GM21529 (cell line): ENCODE results near the gene LIPC.

Experiments
- ATAC-seq: cut with Tn5 transposase; IDR thresholded peaks from one replicate; pipeline ENCODE4 v1.9.1; 2021; ENCODE audit not compliant: unreplicated experiment

LIPC gene

DNA sequence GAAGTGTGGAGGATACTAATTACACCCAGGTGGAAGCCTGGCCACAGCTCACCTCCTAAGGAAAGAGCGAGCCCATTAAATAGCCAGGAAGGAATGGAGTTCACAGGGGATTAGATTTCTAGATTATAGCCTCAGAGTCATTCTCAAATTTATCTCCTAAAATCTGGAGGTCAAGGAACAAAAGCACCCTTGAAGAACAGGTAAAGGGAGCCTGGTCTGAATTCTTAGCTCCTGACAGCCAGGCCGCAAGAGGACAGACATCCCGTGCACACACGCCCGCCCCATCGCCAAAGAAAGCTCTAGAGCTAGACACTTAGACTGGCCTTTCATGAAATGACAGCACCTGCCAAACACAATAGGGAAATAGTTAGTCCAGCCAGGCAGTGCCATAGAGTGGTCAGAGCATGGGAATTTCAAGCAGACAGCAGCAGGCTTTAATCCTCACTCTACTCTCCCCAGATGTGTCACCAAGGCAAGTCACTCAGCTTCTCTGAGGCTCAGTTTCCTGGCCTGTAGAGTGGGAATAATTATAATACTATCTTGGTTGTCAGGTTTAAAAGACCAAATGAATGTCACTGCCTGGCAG, 59.2 kb downstream of the LIPC start:
- no peak for ATAC-seq

DNA sequence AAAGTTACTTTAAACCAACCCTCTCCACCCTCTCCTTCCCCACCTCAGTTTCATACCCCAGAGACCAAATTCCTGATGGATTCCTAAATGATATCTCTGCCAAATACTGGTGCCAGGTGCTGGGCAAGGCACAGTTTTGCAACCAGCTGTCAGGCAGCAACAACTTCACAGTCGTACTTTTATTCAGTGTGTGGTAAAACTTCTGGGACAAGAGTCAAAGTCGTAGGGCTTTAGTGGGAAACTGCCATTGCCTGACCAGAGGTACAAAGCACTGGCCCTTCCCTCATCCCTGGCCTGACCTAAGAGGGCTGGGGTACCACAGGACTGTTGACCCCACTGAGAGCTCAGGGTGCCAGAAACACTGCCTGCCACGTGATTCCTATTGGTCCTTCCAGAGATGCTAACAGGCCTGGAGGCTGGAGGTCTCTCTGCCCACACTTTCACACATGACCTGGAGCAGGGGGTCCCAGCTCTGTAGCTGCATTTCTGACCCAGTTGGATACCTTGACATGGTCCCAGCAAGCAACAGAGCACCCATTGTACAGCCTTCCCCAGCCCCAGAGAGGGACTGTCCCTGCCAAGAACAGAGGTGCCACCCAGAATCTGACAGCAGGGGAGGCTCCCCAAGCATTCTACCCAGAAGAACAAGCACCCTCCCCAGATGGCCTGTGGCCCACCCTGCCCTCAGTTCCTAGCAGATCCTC, 59.9 kb downstream of the LIPC start:
- no peak for ATAC-seq

DNA sequence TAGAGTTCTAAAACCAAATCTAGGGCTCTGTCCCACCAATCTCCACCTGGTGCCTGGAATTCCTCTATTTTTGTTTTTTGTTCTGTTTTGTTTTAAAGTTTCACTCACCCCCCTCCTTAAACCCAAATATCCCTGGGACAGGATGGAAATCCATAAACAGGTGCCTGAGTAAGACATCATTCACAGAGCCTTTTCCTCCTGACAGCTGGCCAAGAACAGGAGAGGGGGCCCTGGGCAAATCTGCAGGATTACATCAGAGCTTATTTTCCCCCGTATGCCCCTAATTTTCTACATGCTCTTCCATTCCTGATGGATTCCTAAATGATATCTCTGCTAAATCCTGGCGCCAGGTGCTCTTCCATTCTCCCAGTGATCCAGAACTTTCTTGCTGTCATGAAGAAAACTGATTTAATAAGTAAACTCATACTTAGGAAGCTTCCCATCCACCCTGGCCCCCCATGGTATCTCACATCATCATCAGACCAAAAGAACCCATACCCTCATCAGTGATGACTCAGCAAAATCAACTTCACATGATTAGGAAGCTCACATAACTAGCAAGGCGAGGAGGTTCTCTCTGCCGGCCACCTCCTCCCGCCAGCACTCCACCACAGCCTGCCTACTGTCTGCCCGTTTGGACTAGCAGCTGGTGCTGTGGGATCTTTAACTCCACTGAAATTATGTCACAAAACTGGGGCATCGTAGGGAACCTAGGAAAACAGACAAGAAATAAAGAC, 61.0 kb downstream of the LIPC start:
- no peak for ATAC-seq

DNA sequence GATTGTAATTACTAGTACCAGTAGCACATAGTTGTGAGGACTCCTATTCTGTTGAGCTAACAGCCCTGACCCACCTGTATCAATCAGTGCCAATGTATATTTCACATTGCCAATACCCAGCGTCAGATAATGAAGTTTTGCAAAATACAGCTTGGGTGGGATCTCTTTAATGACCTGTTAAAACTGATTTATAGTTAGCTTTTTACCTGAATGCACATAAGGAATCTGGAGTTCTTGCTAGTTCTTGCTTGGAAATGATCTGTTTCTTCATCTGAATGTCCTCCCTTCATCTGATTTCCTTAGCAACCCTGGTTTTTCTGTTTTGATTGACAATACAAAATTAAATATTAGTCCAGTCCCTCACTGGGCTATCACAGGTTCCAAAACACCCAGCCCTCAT, 62.8 kb downstream of the LIPC start:
- ATAC-seq = no peak

DNA sequence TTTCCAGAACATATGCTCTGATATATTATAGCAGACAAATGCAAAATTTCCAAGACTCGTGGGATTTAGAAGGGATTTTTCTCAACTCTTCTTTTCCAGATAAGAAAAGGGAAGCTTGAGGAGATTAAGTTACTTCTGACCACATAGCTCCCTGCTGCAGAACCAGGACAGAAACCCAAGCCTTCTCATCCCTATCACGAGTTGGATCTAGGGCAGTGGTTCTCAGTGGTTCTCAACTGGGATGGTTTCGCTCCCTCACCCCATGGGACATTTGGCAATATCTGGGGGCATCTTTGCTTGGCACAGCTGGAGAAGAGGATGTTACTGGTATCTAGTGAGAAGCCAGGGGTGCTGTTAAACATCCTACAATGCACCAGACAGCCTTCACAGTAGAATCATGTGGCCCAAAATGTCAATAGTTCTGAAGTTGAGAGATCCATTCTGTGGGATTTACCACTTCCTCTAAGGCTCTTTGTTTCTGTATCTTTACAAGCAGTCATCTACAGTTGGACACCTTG, 64.2 kb downstream of the LIPC start:
- ATAC-seq = no peak

DNA sequence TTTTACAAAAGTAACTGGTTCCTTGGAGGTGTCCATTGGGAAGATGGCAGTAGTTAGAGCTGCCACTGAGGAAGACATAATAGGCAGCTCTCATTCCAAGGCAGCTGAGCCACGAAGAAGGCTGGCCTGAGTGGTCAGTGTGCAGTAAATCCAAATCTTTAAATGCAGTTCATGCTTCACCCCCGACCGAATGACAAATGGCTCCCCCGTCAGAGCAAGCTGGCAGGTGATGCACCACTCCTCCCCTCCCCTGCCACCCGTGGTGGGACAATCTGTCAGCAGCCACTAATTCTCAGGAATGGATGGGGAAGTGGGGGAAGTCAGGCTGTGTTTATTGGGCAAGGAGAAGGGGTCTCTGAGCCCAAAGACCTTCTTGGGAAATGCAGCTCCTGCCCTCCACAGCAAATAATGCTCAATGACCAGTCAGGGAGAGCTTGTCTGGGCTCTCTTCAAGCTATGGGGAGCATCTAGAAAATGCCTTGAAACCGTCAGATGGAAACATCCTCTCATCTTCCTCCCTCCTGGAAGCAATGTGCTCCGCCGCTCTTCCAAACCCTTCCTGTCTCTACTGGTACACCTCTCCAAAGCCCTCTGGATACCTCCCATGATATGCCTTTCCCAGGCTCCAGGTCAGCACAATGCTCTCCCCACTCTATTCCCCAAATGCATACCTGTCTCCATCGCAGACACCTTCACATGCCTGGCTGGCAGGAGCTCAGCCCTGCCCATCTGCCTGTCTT, 65.4 kb downstream of the LIPC start:
- no peak for ATAC-seq

DNA sequence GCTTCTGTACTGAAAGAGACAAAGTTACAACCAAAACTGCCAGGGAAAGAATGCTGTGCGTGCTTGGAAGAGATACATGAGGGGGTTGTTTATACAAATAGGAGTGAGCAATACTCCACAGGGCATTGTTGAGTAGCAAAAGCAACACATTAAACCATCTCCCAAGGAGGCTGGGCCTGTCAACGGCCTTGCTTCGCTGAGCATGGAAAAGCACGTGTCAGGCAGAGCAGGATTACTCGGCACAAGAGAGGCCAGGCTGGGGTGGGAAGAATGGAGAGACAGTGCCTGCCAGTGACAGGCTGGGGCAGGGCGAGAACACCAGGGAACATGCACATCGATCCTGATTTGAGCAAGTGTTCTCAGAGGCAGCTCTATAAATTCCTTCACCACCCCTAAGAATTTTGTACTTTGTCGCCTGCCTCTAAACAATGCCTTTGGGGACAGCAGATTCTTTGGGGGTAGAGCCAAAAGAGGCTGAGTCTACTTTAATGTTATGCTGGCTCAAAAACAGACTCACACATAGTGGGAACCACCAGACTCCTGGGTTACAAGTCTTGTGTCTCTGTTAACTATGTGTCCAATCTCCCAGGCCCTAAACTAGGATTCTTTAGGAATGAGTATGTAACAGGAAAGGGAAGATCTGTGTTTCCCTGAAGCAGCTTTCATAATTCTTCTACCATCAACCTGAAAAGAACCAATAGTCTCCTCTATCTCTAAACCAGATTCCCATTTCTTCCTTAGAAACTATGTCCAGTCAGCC, 67.2 kb downstream of the LIPC start:
- ATAC-seq = no peak

DNA sequence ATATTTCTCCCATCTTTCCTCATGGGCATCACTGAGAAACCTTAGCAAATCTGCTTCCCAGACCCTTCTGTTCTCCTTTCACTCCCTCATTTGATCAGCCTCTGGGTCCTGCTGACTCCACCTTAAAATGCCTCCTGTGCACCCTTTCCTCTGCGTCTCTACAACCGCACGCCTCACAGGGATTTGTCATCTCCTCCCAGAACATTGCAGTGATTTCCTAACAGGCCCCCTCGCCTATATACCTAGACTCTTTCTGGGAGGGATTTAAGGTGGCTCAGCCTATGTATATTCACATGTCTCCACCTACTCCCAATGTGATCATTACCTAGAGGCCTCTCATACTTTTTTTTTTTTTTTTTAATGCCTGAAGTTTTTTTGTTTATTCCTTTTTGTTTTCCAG, 69.2 kb downstream of the LIPC start:
- no peak for ATAC-seq

DNA sequence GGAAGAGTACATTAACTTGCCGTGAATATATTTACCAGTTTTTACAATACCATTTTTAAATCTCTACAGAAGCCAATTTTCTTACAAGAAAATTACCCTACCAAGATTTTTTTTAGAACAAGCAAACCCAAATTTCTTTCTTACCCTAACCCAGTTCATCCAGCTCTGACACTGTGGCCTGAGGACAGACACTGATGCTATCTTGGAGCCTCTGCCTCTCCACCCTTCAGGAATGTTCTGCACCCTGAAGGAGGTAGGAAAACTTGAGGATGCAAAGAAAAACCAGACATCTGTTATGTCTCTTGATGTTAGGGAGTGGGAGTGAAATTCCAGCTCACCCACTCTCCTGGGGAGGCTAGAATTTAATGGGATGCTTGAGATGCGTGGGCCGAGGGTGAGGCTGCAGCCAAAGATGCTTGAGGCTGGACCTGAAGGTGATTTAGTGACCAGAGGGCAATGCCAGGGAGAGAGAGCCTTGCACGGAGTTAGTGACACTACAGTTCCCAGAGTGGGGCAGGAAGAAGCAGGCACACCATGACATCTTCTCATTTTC, 69.9 kb downstream of the LIPC start:
- ATAC-seq = no peak

DNA sequence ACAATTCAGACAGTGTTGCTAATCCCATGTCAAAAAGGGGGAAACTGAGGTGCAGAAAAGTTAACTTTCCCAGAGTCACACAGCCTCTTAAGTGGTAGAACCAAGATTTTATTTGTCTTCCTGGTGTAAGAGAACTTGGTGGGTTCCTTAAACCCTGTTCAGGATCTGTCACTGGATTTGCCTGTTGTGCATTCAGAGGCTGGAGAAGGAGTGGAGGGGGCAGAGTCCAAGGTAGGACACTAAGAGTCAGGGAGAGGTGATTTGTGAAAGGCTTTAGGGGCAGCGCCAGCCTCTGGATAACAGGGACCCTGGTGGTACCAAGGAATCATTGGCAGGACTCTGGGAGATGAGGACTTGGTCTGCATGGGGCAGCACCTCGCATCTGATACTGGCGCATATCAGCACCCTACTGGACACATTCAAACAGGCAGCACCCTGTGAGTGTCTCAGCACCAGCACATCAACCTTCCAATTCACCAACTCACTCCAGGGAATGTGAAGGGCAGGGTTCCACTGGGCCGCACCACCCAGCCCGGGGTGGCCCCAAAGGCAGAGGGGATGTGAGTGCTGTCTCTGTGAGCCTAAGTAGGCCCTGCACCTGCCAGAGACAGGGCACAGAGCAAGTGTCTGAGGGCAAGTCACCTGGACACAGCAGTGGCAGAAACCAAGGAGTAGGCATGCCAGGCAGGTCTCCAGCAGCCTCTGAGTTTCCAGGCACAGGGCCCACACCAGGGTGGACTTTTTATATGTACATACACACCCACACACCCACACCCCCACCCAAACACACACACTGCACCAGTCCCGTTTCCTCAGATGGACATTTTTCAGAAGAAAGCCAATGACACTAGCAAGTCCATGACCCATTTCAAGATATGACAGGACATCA, 71.6 kb downstream of the LIPC start:
- ATAC-seq = no peak

DNA sequence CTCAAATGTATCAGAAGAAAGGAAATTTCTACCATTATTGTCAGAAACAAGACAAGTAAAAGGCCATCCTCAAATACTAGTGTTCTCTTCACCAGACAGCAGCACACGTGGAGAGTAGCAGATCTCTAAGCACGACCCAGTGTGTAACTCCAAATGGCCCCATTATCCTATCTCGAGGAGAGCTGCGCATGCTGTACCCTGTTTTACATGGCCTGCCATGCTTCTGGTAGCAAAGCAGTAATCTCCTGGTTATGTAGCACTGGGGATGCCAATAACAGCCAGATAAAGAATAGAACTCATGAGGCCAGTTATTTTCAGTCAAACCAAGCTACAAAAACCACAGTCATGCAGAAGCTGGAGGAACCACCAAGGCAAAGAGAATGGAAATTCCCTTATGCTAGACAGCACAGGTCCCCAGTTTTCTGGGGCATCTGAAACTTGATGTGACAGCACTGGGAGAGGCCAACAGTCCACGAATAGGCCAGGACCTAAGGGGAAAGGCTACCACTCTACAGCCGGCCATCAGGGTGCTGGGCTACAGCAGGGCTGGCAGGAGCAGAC, 73.0 kb downstream of the LIPC start:
- no peak for ATAC-seq

DNA sequence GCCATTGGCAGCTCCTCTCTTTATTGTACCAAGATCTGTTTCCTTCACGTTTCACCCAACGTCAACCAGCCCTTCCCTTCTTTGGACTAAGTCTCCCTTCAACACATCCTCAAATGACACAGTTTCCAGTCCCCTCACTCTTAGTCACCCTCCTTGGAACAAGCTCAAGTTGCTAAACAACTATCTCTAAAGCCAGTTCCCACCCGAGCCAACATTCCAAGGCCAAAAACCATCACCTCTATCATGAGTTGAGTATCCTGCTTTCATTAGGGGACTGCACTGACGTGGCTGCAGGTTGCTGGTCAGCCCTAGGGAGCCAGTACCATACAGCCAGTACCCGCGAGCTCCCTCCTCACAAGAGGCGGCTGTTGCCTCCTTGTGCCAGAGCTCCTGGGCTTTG, 73.8 kb downstream of the LIPC start:
- no peak for ATAC-seq

DNA sequence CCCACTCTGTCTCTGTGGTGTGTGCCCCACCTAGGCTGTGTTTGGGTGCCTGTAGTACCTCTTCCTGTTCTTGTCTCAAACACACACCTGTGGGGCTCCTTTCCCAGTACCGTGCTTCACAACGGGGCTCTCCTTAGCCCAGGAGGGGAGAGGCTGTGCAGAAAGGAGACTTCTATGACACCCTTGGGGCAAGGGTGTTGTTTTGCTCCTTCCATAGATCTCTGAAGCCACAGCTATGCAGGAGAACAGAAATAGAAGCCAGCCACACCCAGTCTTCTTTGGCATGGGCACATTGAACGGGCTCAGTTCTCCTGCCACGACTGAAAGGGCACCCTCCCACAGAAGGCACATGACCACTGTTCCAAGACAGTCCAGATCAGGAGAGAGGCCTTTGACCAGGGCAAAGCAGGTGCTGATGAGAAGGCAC, 74.3 kb downstream of the LIPC start:
- ATAC-seq = no peak

DNA sequence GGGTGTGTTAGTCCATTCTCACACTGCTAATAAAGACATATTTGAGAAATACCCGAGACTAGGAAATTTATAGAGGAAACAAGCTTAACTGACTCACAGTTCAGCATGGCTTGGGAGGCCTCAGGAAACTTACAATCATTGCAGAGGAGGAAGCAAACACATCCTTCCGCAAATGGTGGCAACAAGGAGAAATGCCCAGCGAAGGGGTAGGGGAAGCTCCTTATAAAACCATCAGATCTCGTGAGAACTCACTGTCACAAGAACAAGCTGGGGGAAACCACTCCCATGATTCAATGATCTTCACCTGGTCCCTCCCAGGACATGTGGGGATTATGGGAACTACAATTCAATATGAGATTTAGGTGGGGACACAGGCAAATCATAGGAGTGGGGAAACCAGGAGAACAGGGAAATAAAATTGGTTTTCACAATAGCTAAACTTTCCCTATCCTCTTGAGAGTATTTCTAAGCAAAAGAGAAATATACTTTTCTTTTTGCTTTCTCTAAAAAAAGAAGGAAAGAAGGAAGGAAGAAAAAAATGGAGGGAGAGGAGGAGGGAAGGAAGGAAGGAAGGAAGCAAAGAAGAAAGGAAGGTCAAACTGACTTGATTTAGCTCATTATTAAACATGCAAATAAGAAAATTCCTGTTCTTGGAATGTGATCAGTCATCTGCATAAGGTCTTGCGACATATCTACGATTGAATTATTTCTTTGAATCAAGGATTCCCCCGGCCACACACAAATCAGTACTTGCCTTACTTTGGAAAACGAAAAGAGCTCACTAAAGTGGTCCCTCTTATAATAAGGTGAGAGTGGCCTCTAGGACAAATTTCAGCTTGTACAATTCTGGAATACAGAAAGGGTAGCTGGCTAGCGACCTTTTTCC, 75.2 kb downstream of the LIPC start:
- ATAC-seq = no peak

DNA sequence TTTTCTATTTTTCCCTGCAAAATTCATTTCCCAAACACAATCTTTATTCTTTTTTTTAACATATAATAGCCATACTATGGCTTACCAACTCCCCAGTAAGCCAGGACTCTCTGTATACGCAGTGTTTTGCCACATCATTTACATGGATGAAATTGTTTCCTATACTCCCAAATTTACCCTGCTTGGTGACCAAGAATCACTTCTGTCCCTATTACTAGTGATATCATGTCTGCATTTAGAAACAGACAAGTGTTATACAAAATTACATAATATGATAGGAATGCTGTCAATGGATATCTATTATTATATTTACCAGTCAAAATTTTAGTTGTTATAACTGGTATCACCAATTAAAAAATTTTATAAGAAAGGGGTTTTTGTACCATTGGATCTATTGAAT, 77.8 kb downstream of the LIPC start:
- no peak for ATAC-seq

DNA sequence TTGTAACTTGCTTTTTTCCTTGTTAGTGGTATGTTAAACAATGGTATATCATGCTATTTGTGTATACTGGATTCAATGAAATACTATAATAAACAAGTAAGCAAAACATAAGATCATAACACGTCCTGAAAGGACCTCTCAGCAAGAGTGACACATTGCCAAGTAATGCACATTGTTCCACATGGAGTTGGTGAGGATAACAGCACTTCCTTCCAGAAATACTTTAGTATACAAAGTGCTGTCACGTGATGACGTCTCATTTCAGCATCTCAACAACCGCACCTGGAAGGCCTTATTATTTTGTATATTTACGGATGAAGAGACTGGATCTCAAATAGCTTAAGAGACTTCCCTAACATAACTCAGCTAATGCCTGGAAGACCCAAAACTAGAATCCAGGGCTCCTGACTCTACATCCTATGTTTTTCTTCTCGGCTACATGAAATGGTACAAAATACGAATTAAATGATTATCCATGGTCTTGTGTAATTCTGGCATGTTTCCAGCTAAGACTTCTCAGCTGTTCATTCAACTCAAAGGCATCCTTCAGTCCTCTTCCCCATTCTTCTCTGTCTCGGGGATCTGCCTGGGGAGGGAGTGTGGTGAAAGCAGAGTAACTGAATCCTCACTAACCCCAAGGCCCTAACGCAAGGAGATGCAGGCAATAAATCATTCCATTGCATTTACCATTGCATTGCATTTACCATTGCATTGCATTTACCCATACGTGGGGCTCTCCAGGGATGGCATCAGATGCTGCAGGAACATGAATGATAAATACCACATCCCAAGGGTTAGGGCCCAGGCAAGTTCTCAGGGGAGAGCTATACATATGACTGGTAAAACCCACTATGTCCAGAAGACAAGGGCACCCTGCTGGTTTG, 79.2 kb downstream of the LIPC start:
- ATAC-seq = no peak

DNA sequence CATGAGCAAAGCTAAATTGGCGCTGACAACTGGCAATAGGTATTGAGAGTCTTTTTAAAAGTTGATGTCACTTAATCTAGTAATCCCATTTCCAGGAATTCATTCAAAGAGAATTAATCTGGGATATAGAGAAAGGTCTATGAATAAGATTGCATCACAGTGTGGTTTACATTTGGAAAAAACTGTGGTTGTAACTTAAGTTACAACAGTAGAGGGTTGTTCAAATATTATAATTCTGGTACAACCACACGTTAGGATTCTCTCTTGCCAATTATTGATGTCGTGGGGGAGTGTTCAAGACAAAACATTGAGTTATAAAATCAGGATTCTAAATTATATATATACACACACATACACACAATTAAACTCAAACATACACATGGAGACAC, 79.8 kb downstream of the LIPC start:
- ATAC-seq = no peak
